Forelimb muscle (tissue), 1 donor: ENCODE results near the gene CD151. TPM values are rescaled to one million over a fixed set of nuclear protein-coding genes. Genes with fewer than 3 reads are reported as not detected.

ENCODE experiments used
- DNase-seq: peaks from one replicate; pipeline ENCODE4 v3.0.0-alpha.2; 2013; ENCODE audit warnings: low read depth
- polyA plus RNA-seq: library from polyadenylated mRNA; unstranded; fragments of 120-200 nt; gene quantifications from one replicate; pipeline ENCODE4 v1.2.1, GENCODE V29; 2013; ENCODE audit not compliant: insufficient read length

Gene CD151
- polyA plus RNA-seq, 1 donor: 155 TPM

DNA sequence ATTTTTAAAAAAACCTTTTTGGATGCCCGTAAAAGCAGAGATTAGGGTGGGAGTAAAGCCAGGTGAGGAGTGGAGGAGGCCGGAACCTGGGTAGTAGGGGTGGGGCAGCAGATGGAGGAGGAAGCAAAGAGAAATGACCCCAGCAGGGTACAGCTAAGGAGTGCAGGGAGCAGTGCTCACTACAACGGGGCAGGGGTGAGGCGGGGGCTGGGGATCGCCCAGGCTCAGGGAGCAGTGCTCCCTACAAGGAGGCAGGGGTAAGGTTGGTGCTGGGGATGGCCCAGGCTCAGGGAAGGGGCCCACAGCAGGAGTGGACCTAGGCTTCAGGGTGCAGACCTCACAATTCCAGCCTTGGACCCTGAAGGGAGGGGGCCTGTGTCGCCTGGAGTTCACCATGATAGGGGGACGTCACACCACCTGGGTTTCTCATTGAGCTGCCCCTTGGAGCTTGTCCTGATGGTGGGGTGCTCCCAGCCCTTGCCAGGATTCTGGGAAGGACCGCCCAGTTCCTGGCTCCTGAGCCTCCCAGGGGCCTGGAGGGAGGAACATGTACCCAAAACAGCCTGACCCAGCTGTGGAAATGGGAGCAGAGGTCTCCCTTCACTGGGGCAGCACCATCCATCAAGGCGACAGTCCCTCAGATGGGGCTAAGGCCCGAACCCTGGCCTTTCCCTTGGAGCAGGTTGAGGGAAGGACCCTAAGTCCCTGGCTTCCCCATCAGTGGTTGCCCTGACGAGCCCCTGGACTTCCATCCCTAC, 16.9 kb upstream of the CD151 start:
- no peak for DNase-seq

- DNase-seq: no peak
These were observed 16.3 kb upstream of the CD151 start for GRCh38 chr11:816433-816779.

DNA sequence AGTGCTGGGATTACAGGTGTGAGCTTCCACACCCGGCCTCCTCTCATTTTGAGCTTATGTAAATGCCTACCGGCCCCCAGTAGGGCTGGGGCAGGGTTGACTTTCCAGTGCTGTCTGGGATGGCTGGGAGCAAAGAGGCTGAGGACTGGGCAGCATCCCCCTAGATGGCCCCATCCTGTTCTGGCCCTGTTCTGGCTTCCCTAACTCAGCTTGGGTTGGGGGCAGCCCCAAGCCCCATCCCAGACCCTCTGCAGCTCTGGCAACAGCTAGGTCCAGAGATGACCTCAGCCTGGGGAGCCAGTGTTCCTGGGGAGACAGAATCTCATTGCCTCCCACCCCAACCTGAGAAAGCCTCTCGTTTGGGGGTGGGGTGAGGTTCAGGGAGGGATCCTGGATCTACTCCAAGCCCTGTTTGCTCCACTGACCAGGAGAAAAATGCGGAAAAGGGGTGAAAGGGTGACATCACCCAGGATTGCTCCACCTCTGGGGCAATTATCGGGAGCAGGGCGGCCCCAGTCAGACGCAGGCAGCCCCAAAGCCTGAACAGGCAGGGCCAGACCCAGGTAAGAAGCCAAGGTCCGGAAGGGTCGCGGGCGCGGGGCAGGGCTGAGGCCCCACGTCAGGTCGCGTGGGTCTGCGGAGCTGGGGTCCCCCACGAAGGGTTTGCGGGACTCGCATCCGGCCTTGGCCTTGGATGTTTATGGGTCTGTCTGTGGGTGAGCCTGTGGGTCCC, 14.2 kb upstream of the CD151 start, which contains the start of gene PNPLA2:
Gene PNPLA2 (plus strand): TSS at position 519 of the 733 bp plus-strand sequence. CDS start 805 bp downstream, outside the sequence.
- DNase-seq: no peak

- no peak for DNase-seq
These were observed 13.4 kb upstream of the CD151 start for GRCh38 chr11:819129-819931.

- DNase-seq: no peak
These were observed 12.7 kb upstream of the CD151 start for GRCh38 chr11:819943-820649.

DNA sequence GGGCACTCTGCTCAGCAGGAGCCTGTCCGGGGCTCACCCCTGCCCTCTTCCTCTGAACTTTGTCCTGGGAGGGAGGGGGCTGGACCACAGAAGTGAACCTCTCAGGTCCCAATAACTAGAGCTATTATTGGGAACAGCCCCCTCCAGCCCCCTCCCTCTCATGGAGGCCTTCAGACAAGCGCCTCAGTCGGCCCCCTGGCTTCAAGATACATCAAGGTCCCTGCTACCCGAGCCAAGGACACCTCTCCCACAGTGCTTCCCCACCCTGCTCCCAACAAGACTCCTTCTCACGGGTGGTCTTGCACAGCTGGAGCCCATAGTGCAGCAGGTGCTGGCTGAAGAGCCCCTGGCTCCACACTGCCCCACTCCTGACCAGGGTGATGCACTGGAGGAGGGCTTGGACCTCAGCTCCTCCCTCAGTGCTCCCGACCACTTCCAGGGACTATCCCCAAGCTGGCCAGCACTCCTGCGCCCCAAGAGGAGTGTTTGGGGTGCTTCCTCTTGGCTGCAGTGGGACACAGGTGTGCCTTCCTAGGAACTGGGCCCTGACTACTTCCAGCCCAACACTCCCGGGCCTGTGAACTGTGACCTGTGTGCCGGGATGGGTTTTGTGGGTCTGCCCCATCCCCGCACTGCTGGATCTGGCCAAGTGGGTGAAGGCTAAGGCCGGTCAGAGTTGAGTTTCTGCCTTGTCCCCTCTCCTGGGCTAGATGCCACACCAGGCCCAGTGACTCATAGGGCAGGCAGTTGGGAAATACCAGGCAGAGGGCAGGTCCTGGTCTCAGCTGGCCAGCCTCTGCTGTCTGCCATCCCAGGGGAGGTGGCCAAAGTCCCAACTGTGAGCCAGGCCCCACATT, 11.9 kb upstream of the CD151 start:
- DNase-seq: no peak

- no peak for DNase-seq
These were observed 11.0 kb upstream of the CD151 start for GRCh38 chr11:821512-822371.

DNA sequence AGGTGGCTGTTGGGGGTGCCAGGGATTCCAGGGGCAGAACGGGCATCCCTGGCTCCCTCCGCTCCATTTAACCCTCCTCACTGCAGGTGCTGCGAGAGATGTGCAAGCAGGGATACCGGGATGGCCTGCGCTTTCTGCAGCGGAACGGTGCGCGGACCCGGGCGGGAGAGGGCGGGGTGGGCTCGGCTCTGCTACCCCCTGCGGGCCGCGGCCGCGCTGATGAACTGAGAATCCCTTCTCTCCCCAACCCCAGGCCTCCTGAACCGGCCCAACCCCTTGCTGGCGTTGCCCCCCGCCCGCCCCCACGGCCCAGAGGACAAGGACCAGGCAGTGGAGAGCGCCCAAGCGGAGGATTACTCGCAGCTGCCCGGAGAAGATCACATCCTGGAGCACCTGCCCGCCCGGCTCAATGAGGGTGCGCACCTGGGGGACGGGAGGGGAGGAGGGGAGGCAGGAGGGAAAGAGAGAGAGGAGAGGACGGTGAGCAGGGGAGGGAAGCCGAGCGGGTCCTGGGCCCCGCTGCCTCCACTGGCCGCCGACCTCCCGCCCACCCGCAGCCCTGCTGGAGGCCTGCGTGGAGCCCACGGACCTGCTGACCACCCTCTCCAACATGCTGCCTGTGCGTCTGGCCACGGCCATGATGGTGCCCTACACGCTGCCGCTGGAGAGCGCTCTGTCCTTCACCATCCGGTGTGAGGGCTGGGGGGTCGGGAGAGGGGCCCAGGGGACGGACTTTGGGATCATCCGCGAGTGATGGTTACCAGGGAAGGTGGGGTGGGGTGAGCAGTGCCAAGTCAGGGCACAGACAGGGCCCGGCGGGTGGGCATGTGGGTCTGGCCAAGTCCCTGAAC, 9.1 kb upstream of the CD151 start:
- DNase-seq: no peak

DNA sequence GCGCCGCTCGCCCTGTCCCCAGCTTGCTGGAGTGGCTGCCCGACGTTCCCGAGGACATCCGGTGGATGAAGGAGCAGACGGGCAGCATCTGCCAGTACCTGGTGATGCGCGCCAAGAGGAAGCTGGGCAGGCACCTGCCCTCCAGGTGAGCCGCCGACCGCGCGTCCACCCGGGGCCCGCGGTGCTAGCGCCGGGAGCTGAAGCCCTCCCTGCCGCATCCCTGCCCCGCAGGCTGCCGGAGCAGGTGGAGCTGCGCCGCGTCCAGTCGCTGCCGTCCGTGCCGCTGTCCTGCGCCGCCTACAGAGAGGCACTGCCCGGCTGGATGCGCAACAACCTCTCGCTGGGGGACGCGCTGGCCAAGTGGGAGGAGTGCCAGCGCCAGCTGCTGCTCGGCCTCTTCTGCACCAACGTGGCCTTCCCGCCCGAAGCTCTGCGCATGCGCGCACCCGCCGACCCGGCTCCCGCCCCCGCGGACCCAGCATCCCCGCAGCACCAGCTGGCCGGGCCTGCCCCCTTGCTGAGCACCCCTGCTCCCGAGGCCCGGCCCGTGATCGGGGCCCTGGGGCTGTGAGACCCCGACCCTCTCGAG, 8.4 kb upstream of the CD151 start:
- no peak for DNase-seq

DNA sequence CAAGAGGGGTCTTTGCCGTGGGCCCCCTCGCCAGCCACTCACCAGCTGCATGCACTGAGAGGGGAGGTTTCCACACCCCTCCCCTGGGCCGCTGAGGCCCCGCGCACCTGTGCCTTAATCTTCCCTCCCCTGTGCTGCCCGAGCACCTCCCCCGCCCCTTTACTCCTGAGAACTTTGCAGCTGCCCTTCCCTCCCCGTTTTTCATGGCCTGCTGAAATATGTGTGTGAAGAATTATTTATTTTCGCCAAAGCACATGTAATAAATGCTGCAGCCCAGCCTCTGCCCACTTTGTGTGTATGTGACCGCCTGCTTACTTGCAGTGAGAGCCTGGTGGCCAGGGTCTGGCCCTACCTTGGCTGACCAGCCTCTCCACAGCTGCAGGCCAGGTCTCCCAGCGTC, 7.8 kb upstream of the CD151 start:
- DNase-seq: no peak

GRCh38 chr11:825366-826226, 7.2 kb upstream of the CD151 start:
- DNase-seq: no peak

- no peak for DNase-seq
These were observed 6.5 kb upstream of the CD151 start for GRCh38 chr11:826227-826621.

GRCh38 chr11:826836-827145, 6.0 kb upstream of the CD151 start:
- no peak for DNase-seq

DNA sequence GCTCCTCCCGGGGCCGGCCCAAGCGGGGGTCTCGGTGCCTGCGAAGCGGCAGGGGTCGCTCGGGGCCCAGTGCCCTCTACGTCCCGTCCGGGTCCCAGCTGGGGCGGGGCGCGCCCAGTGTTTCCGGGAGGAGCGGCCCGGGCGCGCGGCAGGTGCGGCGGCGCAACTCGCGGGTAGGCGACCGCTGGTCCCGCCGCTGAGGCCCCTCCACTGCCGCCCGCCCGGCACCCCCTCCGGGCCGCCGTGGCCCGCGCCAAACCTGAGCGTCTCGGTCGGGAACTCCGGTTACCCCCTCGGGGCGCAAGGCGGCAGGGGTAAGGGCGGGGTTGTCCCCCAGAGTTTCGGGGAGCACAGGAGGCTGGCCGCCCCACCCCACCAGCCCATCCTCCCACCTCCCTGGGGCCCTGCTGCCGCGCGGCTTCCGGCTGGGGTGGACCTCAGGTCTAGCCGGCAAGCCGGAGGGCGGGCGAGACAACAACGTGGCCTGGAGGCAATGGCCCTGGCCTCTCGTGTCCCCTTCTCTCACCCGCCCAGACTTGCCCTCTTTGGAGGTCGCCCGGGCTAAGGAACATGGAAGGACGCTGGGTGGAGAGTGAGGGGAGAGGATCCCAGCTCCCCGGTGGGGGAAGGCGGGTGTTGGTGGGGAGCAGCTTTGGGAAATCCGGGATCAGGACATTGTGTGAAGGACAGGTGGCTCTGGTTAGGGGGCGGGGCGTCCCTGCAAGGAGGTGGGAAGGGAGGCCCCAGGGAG, 5.4 kb upstream of the CD151 start:
- no peak for DNase-seq

DNA sequence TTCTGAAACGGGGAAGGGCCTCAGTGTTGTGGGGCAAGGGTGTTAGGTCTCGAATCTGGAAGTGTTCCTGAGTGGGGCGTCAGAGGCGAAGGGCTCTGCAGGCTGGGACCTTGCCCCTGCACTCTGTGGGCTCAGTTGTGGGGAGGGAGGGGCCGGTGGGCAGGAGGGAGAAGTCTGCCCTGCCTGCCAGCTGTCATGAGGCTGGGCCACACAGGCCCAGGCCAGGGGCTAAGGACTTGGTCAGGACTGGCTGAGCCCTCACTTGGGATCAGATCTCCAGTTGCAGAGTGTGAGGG, 4.9 kb upstream of the CD151 start, which contains the start of gene CRACR2B:
Gene CRACR2B (plus strand): TSS at position 23 of the 296 bp plus-strand sequence. CDS start 689 bp downstream, outside the sequence.
- DNase-seq: no peak

DNA sequence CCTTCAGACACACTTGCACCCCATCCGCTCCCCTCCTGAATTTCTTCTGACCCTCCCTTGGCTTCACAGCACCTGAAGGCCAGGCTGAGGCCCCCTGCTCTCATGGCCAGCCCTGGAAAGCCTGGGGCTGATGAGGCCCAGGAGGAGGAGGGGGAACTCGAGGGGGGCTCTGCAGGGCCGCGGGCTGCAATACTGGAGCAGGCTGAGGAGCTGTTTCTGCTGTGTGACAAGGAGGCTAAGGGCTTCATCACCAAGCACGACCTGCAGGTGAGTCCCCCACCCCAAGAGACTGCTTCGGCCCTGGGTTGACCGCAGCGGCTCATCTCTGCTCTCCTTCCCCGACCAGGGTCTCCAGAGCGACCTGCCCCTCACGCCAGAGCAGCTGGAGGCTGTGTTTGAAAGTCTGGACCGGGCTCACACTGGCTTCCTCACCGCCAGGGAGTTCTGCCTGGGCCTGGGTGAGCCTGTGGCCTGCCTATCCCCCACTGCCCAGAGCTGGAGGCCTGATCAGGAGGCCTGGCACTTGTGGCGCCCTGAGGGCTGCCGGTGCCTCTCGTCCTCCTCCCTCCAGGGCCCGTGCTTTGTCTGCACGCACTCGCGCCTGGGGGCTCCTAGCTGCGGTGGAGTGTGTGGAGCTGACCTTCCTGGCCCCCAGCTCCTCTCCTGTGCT, 4.1 kb upstream of the CD151 start:
- DNase-seq: no peak
